Measurements from ENCODE around the gene PGGT1B. TPM values are rescaled to one million over a fixed set of nuclear protein-coding genes. Genes with fewer than 3 reads are reported as not detected.

PGGT1B gene
- total RNA-seq, 1 donor from 2014 or later = 22.4 TPM

- peaks cover 2% of the 10 kb centered on the region for H3K9me3 Mint-ChIP-seq (ENCODE audit: unreplicated experiment)
- peaks cover 3% of the 10 kb centered on the region for H3K4me1 Mint-ChIP-seq (ENCODE audit: low read depth, unreplicated experiment)
- no peak overlapping the region for H3K27ac Mint-ChIP-seq (ENCODE audit: unreplicated experiment)
- peaks cover 5% of the 10 kb centered on the region for H3K36me3 Mint-ChIP-seq (ENCODE audit: unreplicated experiment)
- peaks cover 2% of the 10 kb centered on the region for H3K27me3 Mint-ChIP-seq (ENCODE audit: unreplicated experiment)
- no peak overlapping the region for H3K4me3 Mint-ChIP-seq (ENCODE audit: unreplicated experiment)
- no peak for TF ChIP-seq CTCF (IDR thresholded peaks at IDR 0.05; ENCODE audit: partially characterized antibody, unreplicated experiment)
- no peak for DNase-seq
These were observed 59.7 kb downstream of the PGGT1B start for GRCh38 chr5:115202952-115203351.

- H3K9me3 Mint-ChIP-seq (ENCODE audit: unreplicated experiment) = peaks cover 2% of the 10 kb centered on the region
- DNase-seq = no peak
- H3K4me3 Mint-ChIP-seq (ENCODE audit: unreplicated experiment) = no peak overlapping the region
- no peaks in the 10 kb centered on the region for H3K36me3 Mint-ChIP-seq (ENCODE audit: unreplicated experiment)
- no peak overlapping the region for H3K27ac Mint-ChIP-seq (ENCODE audit: unreplicated experiment)
- H3K27me3 Mint-ChIP-seq (ENCODE audit: unreplicated experiment) = peaks cover 2% of the 10 kb centered on the region
- no peak for TF ChIP-seq CTCF (IDR thresholded peaks at IDR 0.05; ENCODE audit: partially characterized antibody, unreplicated experiment)
- no peaks in the 10 kb centered on the region for H3K4me1 Mint-ChIP-seq (ENCODE audit: low read depth, unreplicated experiment)
These were observed 66.5 kb downstream of the PGGT1B start for GRCh38 chr5:115196161-115196560.

GRCh38 chr5:115194676-115195075 lies 68.0 kb downstream of the PGGT1B start:
- Mint-ChIP-seq H3K27me3 (ENCODE audit: unreplicated experiment) (peaks cover 5% of the 10 kb centered on the region), H3K9me3 (ENCODE audit: unreplicated experiment) (peaks cover 2% of the 10 kb centered on the region), H3K4me3 (ENCODE audit: unreplicated experiment) (no peak overlapping the region), H3K4me1 (ENCODE audit: low read depth, unreplicated experiment) (no peaks in the 10 kb centered on the region), H3K27ac (ENCODE audit: unreplicated experiment) (no peak overlapping the region), H3K36me3 (ENCODE audit: unreplicated experiment) (no peaks in the 10 kb centered on the region)
- no peak for TF ChIP-seq CTCF (IDR thresholded peaks at IDR 0.05; ENCODE audit: partially characterized antibody, unreplicated experiment)
- DNase-seq = no peak

- DNase-seq = no peak
- no peak for TF ChIP-seq CTCF (IDR thresholded peaks at IDR 0.05; ENCODE audit: partially characterized antibody, unreplicated experiment)
- H3K9me3 Mint-ChIP-seq (ENCODE audit: unreplicated experiment) = no peaks in the 10 kb centered on the region
- H3K27ac Mint-ChIP-seq (ENCODE audit: unreplicated experiment) = no peak overlapping the region
- H3K27me3 Mint-ChIP-seq (ENCODE audit: unreplicated experiment) = peaks cover 5% of the 10 kb centered on the region
- H3K36me3 Mint-ChIP-seq (ENCODE audit: unreplicated experiment) = no peaks in the 10 kb centered on the region
- no peak overlapping the region for H3K4me3 Mint-ChIP-seq (ENCODE audit: unreplicated experiment)
- H3K4me1 Mint-ChIP-seq (ENCODE audit: low read depth, unreplicated experiment) = no peaks in the 10 kb centered on the region
These were observed 69.4 kb downstream of the PGGT1B start for GRCh38 chr5:115193295-115193694.

- Mint-ChIP-seq H3K27ac (ENCODE audit: unreplicated experiment) (no peak overlapping the region), H3K27me3 (ENCODE audit: unreplicated experiment) (peaks cover 5% of the 10 kb centered on the region), H3K36me3 (ENCODE audit: unreplicated experiment) (no peaks in the 10 kb centered on the region), H3K9me3 (ENCODE audit: unreplicated experiment) (no peaks in the 10 kb centered on the region), H3K4me3 (ENCODE audit: unreplicated experiment) (no peak overlapping the region), H3K4me1 (ENCODE audit: low read depth, unreplicated experiment) (no peaks in the 10 kb centered on the region)
- TF ChIP-seq CTCF (IDR thresholded peaks at IDR 0.05; ENCODE audit: partially characterized antibody, unreplicated experiment) = no peak
- no peak for DNase-seq
These were observed 70.6 kb downstream of the PGGT1B start for GRCh38 chr5:115192098-115192497.

All from glutamatergic neuron (in vitro differentiated cells).